ENCODE results near the gene KRT14.
"Not testable (repeated sequence)": the region's sequence is repeated elsewhere in the genome, so short reads cannot be mapped to it uniquely, and the experiment has no call there.

The KRT14 gene

GRCh38 chr17:41586863-41587495 lies at the start of gene KRT14:
TSS of gene KRT14 (minus strand) at chr17:41586895. CDS start at chr17:41586834, 61 bp downstream.
- no peak for DNase-seq (ENCODE audit: low spot score)

GRCh38 chr17:41635121-41636097 lies 48.7 kb upstream of the KRT14 start:
- no peak for DNase-seq (ENCODE audit: low spot score)

- DNase-seq (ENCODE audit: low spot score), result no peak
Measured at GRCh38 chr17:41634639-41635038, 47.9 kb upstream of the KRT14 start.

GRCh38 chr17:41633556-41634199 lies 47.0 kb upstream of the KRT14 start:
- no peak for DNase-seq (ENCODE audit: low spot score)

- no peak for DNase-seq (ENCODE audit: low spot score)
Measured at GRCh38 chr17:41632482-41633105, 45.9 kb upstream of the KRT14 start.

- DNase-seq (ENCODE audit: low spot score), result no peak
Measured at GRCh38 chr17:41631898-41632285, 45.2 kb upstream of the KRT14 start.

- DNase-seq (ENCODE audit: low spot score), result no peak
Measured at GRCh38 chr17:41631025-41631897, 44.6 kb upstream of the KRT14 start.

GRCh38 chr17:41629826-41630670 lies 43.4 kb upstream of the KRT14 start:
- DNase-seq (ENCODE audit: low spot score), result no peak

- no peak for DNase-seq (ENCODE audit: low spot score)
Measured at GRCh38 chr17:41629316-41629715, 42.6 kb upstream of the KRT14 start.

- DNase-seq (ENCODE audit: low spot score), result not testable (repeated sequence)
Measured at GRCh38 chr17:41628621-41629255, 42.0 kb upstream of the KRT14 start.

- DNase-seq (ENCODE audit: low spot score), result not testable (repeated sequence)
Measured at GRCh38 chr17:41628073-41628370, 41.3 kb upstream of the KRT14 start.

- no peak for DNase-seq (ENCODE audit: low spot score)
Measured at GRCh38 chr17:41627316-41628072, 40.8 kb upstream of the KRT14 start.

- not testable (repeated sequence) for DNase-seq (ENCODE audit: low spot score)
Measured at GRCh38 chr17:41626914-41627295, 40.2 kb upstream of the KRT14 start.

- DNase-seq (ENCODE audit: low spot score), result not testable (repeated sequence)
Measured at GRCh38 chr17:41626028-41626913, 39.6 kb upstream of the KRT14 start.

- no peak for DNase-seq (ENCODE audit: low spot score)
Measured at GRCh38 chr17:41625602-41626001, 38.9 kb upstream of the KRT14 start.

- no peak for DNase-seq (ENCODE audit: low spot score)
Measured at GRCh38 chr17:41624208-41625101, 37.8 kb upstream of the KRT14 start, which contains the start of gene KRT17. TSS of gene KRT17 (minus strand) at chr17:41624575. CDS start at chr17:41624509, 66 bp downstream.

All from germinal center (tissue), 1 donor.